Measurements from ENCODE around the gene TALDO1.

The TALDO1 gene

GRCh38 chr11:776263-776560, 28.9 kb downstream of the TALDO1 start:
- no peak for DNase-seq (ENCODE audit: extremely low read depth, low read depth)
- H3K4me3 ChIP-seq (replicated peaks; ENCODE audit: low read depth, low read length) = peak overlapping the region; percentile 97
- no peak for TF ChIP-seq CTCF (IDR thresholded peaks at IDR 0.05; ENCODE audit: low read depth, low read length, missing control alignments)

GRCh38 chr11:776561-777287, 29.5 kb downstream of the TALDO1 start:
- DNase-seq (ENCODE audit: extremely low read depth, low read depth) = no peak
- TF ChIP-seq CTCF (IDR thresholded peaks at IDR 0.05; ENCODE audit: low read depth, low read length, missing control alignments) = no peak
- peak overlapping the region; percentile 97 for H3K4me3 ChIP-seq (replicated peaks; ENCODE audit: low read depth, low read length)

GRCh38 chr11:777288-778255, 30.3 kb downstream of the TALDO1 start, which contains the start of gene GATD1:
TSS of gene GATD1 (minus strand) at chr11:777487. CDS start at chr11:777462, 25 bp downstream.
- H3K4me3 ChIP-seq (replicated peaks; ENCODE audit: low read depth, low read length) = peak within 1 kb of the TSS; percentile 97
- no peak for DNase-seq (ENCODE audit: extremely low read depth, low read depth)
- TF ChIP-seq CTCF (IDR thresholded peaks at IDR 0.05; ENCODE audit: low read depth, low read length, missing control alignments) = no peak

- no peak overlapping the region for H3K4me3 ChIP-seq (replicated peaks; ENCODE audit: low read depth, low read length)
- no peak for TF ChIP-seq CTCF (IDR thresholded peaks at IDR 0.05; ENCODE audit: low read depth, low read length, missing control alignments)
- DNase-seq (ENCODE audit: extremely low read depth, low read depth) = no peak
Observed at GRCh38 chr11:778976-779954, 32.0 kb downstream of the TALDO1 start.

GRCh38 chr11:779955-780532, 32.8 kb downstream of the TALDO1 start:
- no peak for DNase-seq (ENCODE audit: extremely low read depth, low read depth)
- no peak overlapping the region for H3K4me3 ChIP-seq (replicated peaks; ENCODE audit: low read depth, low read length)
- TF ChIP-seq CTCF (IDR thresholded peaks at IDR 0.05; ENCODE audit: low read depth, low read length, missing control alignments) = no peak

Measured in HFF-Myc (cell line).